Endothelial cell of umbilical vein (primary cell): ENCODE data around the gene SERPINB7. TPM values are rescaled to one million over a fixed set of nuclear protein-coding genes. Genes with fewer than 3 reads are reported as not detected.

Experiments used
- BruUV-seq: library from RNA; stranded (reverse); fragments of 400-500 nt; replicated peaks from 2 replicates; lab custom pipeline; 2021; lab: Mats Ljungman, UMichigan
- CTCF ChIA-PET: fragments of 300-600, 350-600 bp; sonication (Branson Sonifier 250); formaldehyde crosslinking; loops from one replicate; lab custom pipeline; 2021; ENCODE audit warnings: antibody characterized with exemption, inconsistent platforms; lab: Charles Lee
- POLR2A ChIA-PET: fragments of 300-600, 350-600 bp; sonication (Branson Sonifier 250); formaldehyde crosslinking; loops from one replicate; lab custom pipeline; 2021; ENCODE audit warnings: antibody characterized with exemption, inconsistent platforms; lab: Charles Lee
- DNase-seq: peaks from one replicate; pipeline ENCODE4 v3.0.0-alpha.2; 2011; ENCODE audit warnings: low read depth, low spot score
- FAIRE-seq: peaks from 2 replicates; lab custom pipeline; 2011; peaks lifted over from hg19 to GRCh38; lab: Jason Lieb, UNC
- H2AFZ ChIP-seq: 2 replicates; pipeline ENCODE4 v1.6.0; 2012; ENCODE audit warnings: low read depth, low read length, control low read depth, inconsistent platforms
- H3K27ac ChIP-seq: 2 replicates; pipeline ENCODE4 v1.5.1; 2011; ENCODE audit warnings: low read depth, mild to moderate bottlenecking, control low read depth, low read length, moderate library complexity; ENCODE audit not compliant: insufficient read depth
- H3K27me3 ChIP-seq, 2 experiments: 2 replicates each; pipeline versions ENCODE4 v1.6.0 to v1.6.1; 2011; ENCODE audit warnings: low read length in 2 of 2, mixed read lengths in 1 of 2; ENCODE audit not compliant: control insufficient read depth in 2 of 2, insufficient read depth in 2 of 2
- H3K36me3 ChIP-seq, 2 experiments: 2 replicates in 1 of 2; 3 replicates in 1 of 2; pipeline ENCODE4 v1.5.1; 2011; ENCODE audit warnings: low read length in 2 of 2, mild to moderate bottlenecking in 1 of 2, moderate library complexity in 1 of 2; ENCODE audit not compliant: control insufficient read depth in 2 of 2, insufficient read depth in 2 of 2; ENCODE audit errors: extremely low read depth in 1 of 2
- H3K4me1 ChIP-seq: 3 replicates; pipeline ENCODE4 v1.5.1; 2011; ENCODE audit warnings: mild to moderate bottlenecking, low read length; ENCODE audit not compliant: control insufficient read depth, insufficient read depth; ENCODE audit errors: extremely low read depth
- H3K4me2 ChIP-seq: 2 replicates; pipeline ENCODE4 v1.6.1; 2011; ENCODE audit warnings: low read length, control low read depth, mixed read lengths; ENCODE audit not compliant: insufficient read depth
- H3K4me3 ChIP-seq, 3 experiments: fragments of 200-600 bp in 1 of 3; sonication (generic), shearing (Covaris generic) in 1 of 3; replicated peaks in 1 of 3; 2 replicates each; pipeline ENCODE4 v1.5.1; 2011 to 2016; ENCODE audit warnings: control low read depth in 3 of 3, low read length in 3 of 3, mild to moderate bottlenecking in 2 of 3, inconsistent platforms in 1 of 3, low read depth in 1 of 3, moderate library complexity in 1 of 3; ENCODE audit not compliant: insufficient read depth in 1 of 3
- H3K79me2 ChIP-seq: 2 replicates; pipeline ENCODE4 v1.6.0; 2012; ENCODE audit warnings: low read length, inconsistent platforms; ENCODE audit not compliant: control insufficient read depth, insufficient read depth
- H3K9ac ChIP-seq: replicated peaks from 2 replicates; pipeline ENCODE3; 2011; ENCODE audit warnings: low read length, control low read depth; ENCODE audit not compliant: insufficient read depth; ENCODE audit errors: extremely low read depth
- H3K9me1 ChIP-seq: replicated peaks from 3 replicates; pipeline ENCODE4 v1.6.0; 2011; ENCODE audit warnings: mild to moderate bottlenecking, low read length; ENCODE audit not compliant: control insufficient read depth, insufficient read depth; ENCODE audit errors: extremely low read depth
- H3K9me3 ChIP-seq: replicated peaks from 2 replicates; pipeline ENCODE4 v1.5.1; 2012; ENCODE audit warnings: low read length, inconsistent platforms; ENCODE audit not compliant: control insufficient read depth, insufficient read depth
- H4K20me1 ChIP-seq: replicated peaks from 2 replicates; pipeline ENCODE3; 2011; ENCODE audit warnings: mild to moderate bottlenecking, low read length; ENCODE audit not compliant: control insufficient read depth, insufficient read depth; ENCODE audit errors: extremely low read depth
- CTCF ChIP-seq, 2 donors: IDR thresholded peaks; 1 replicate in 1 of 2; 2 replicates in 1 of 2; pipeline ENCODE4 v1.5.1; 2011; ENCODE audit warnings: low read length in 2 of 2, mild to moderate bottlenecking in 2 of 2, moderate library complexity in 2 of 2, control low read depth in 1 of 2, inconsistent platforms in 1 of 2, low read depth in 1 of 2; ENCODE audit not compliant: insufficient read depth in 1 of 2; ENCODE audit errors: extremely low read depth in 1 of 2
- EZH2 ChIP-seq: IDR thresholded peaks from 2 replicates; pipeline ENCODE4 v1.6.1; 2012; ENCODE audit warnings: borderline replicate concordance, low read depth, mild to moderate bottlenecking, moderate library complexity, low read length, inconsistent platforms; ENCODE audit not compliant: severe bottlenecking
- FOS ChIP-seq: IDR thresholded peaks from 2 replicates; pipeline ENCODE4 v1.6.1; 2011; ENCODE audit warnings: mild to moderate bottlenecking, low read length, moderate library complexity, borderline replicate concordance; ENCODE audit not compliant: insufficient read depth
- JUN ChIP-seq: IDR thresholded peaks from 2 replicates; pipeline ENCODE4 v1.6.1; 2011; ENCODE audit warnings: borderline replicate concordance, low read depth; ENCODE audit not compliant: insufficient read length, insufficient read depth
- MAX ChIP-seq: IDR thresholded peaks from 2 replicates; pipeline ENCODE4 v1.6.1; 2011; ENCODE audit not compliant: insufficient read depth, insufficient read length
- dilution Hi-C: fragments of 300-500 bp; cut with MboI; formaldehyde crosslinking; loops from one replicate; pipeline ENCODE4 v1.15.0; 2019; ENCODE audit warnings: low sequenced_read_pairs; ENCODE audit not compliant: extremely low pct_ligation_motif_present
- intact Hi-C: fragments of 100-400 bp; cut with micrococcal nuclease; formaldehyde crosslinking; loops from one replicate; pipeline ENCODE4 v1.10.0; 2022
- polyA plus RNA-seq, 4 experiments: library from polyadenylated mRNA; depleted of rRNA in 3 of 4; stranded (reverse) in 3 of 4; unstranded in 1 of 4; fragments of >200 nt; gene quantifications; 2 replicates each; pipeline versions ENCODE4 v1.2.1 to v1.2.3, GENCODE V29; 2011 to 2012; ENCODE audit warnings: missing spikeins in 1 of 4
- total RNA-seq: library from RNA; stranded (reverse); gene quantifications from 2 replicates; pipeline ENCODE4 v1.2.3, GENCODE V29; 2021

Gene SERPINB7
- total and polyA plus RNA-seq, 2 donors (not counting 3 experiments of a cell fraction or from before 2014, with no cell fraction given): not detected

GRCh38 chr18:63843008-63843407 lies 67.8 kb downstream of the SERPINB7 start:
- no peak for TF ChIP-seq CTCF (IDR thresholded peaks at IDR 0.05; ENCODE audit: extremely low read depth in 1 of 2, insufficient read depth in 1 of 2, low read depth in 1 of 2, low read length in 2 of 2)
- no peak for TF ChIP-seq EZH2
- no peak for TF ChIP-seq MAX
- TF ChIP-seq JUN: no peak
- TF ChIP-seq FOS: no peak
- Histone ChIP-seq H3K9ac (no peak overlapping the region), H4K20me1 (no peaks in the 10 kb centered on the region), H2AFZ (no peak overlapping the region), H3K27ac (no peak overlapping the region), H3K9me1 (no peaks in the 10 kb centered on the region), H3K36me3 (no peaks in the 10 kb centered on the region), H3K9me3 (no peaks in the 10 kb centered on the region), H3K27me3 (peaks cover 4 to 5% of the 10 kb centered on the region in 2 experiments), H3K4me3 (no peak overlapping the region), H3K4me2 (no peak overlapping the region), H3K79me2 (no peaks in the 10 kb centered on the region), H3K4me1 (no peaks in the 10 kb centered on the region)
- dilution Hi-C loops: no loop called here
- CTCF ChIA-PET: interaction anchor here (0.8 to 6.4 kb wide), 13 partner anchors 12 to 335 kb away, joined by 3 to 173 read pairs (median 10); no protein-coding TSS in a partner anchor
- POLR2A ChIA-PET: no interaction called here
- FAIRE-seq (no peak), DNase-seq (no peak)
- intact Hi-C loops: no loop called here
- BruUV-seq: no TSS peak
